Fibroblast of lung (primary cell): Measurements from ENCODE around the gene POFUT2. TPM values are rescaled to one million over a fixed set of nuclear protein-coding genes. Genes with fewer than 3 reads are reported as not detected.

Source experiments
- DNase-seq, 2 donors: peaks; one replicate each; pipeline versions ENCODE4 v3.0.0 to v3.0.0-alpha.2; 2010; ENCODE audit warnings: low read depth in 2 of 2
- H2AFZ ChIP-seq: 2 replicates; pipeline ENCODE4 v1.5.1; 2012; ENCODE audit warnings: low read length, control low read depth, inconsistent platforms
- H3K27ac ChIP-seq: 2 replicates; pipeline ENCODE4 v1.5.1; 2011; ENCODE audit warnings: low read length, control low read depth; ENCODE audit not compliant: insufficient read depth
- H3K27me3 ChIP-seq: 2 replicates; pipeline ENCODE4 v1.5.1; 2011; ENCODE audit warnings: mild to moderate bottlenecking, low read length; ENCODE audit not compliant: control insufficient read depth, insufficient read depth
- H3K36me3 ChIP-seq: 2 replicates; pipeline ENCODE4 v1.5.1; 2011; ENCODE audit warnings: low read length; ENCODE audit not compliant: control insufficient read depth, insufficient read depth
- H3K4me1 ChIP-seq: 2 replicates; pipeline ENCODE4 v1.5.1; 2011; ENCODE audit warnings: low read length; ENCODE audit not compliant: control insufficient read depth, insufficient read depth; ENCODE audit errors: extremely low read depth
- H3K4me2 ChIP-seq: 2 replicates; pipeline ENCODE4 v1.5.1; 2011; ENCODE audit warnings: low read length, control low read depth; ENCODE audit not compliant: insufficient read depth; ENCODE audit errors: extremely low read depth
- H3K4me3 ChIP-seq, 4 experiments: fragments of 200-600 bp in 1 of 4; sonication (generic) in 1 of 4; replicated peaks in 1 of 4; 2 replicates each; pipeline ENCODE4 v1.5.1; 2011 to 2016; ENCODE audit warnings: low read length in 4 of 4, low read depth in 3 of 4, mild to moderate bottlenecking in 3 of 4, control low read depth in 2 of 4, inconsistent platforms in 1 of 4, mixed read lengths in 1 of 4; ENCODE audit not compliant: insufficient read depth in 1 of 4; ENCODE audit errors: control extremely low read depth in 1 of 4
- H3K79me2 ChIP-seq: 2 replicates; pipeline ENCODE4 v1.5.1; 2012; ENCODE audit warnings: mild to moderate bottlenecking, low read length, inconsistent platforms; ENCODE audit not compliant: control insufficient read depth, insufficient read depth
- H3K9ac ChIP-seq: 2 replicates; pipeline ENCODE4 v1.5.1; 2011; ENCODE audit warnings: mild to moderate bottlenecking, low read length, control low read depth; ENCODE audit not compliant: insufficient read depth
- H3K9me3 ChIP-seq: 2 replicates; pipeline ENCODE4 v1.5.1; 2012; ENCODE audit warnings: low read depth, low read length; ENCODE audit not compliant: control insufficient read depth, insufficient read depth
- H4K20me1 ChIP-seq: 2 replicates; pipeline ENCODE4 v1.5.1; 2011; ENCODE audit warnings: low read length; ENCODE audit not compliant: control insufficient read depth, insufficient read depth; ENCODE audit errors: extremely low read depth
- EZH2 ChIP-seq: IDR thresholded peaks from 2 replicates; pipeline ENCODE4 v1.5.1; 2012; ENCODE audit warnings: low read length, control low read depth, mild to moderate bottlenecking; ENCODE audit errors: missing control alignments
- polyA plus RNA-seq, 2 donors: library from polyadenylated mRNA; depleted of rRNA in 1 of 2; stranded (reverse) in 1 of 2; unstranded in 1 of 2; fragments of >200 nt; gene quantifications; 2 replicates each; pipeline ENCODE4 v1.2.1, GENCODE V29; 2011 to 2012; ENCODE audit warnings: missing spikeins in 1 of 2
- total RNA-seq: library from RNA; depleted of rRNA; stranded (reverse); fragments of >200 nt; gene quantifications from 2 replicates; pipeline ENCODE4 v1.2.1, GENCODE V29; 2014
- TF ChIP-seq, protein P1 (sequence below), 2 donors: IDR thresholded peaks in 1 of 2; conservative IDR thresholded peaks in 1 of 2; 1 replicate in 1 of 2; 2 replicates in 1 of 2; pipeline ENCODE4 v1.5.1; 2011 to 2012; ENCODE audit warnings: low read length in 2 of 2, control low read depth in 1 of 2, inconsistent platforms in 1 of 2, low read depth in 1 of 2, mild to moderate bottlenecking in 1 of 2

POFUT2 gene
- total and polyA plus RNA-seq, 2 donors (not counting 1 experiment from before 2014, with no cell fraction given) = 56.0 to 60.3 TPM

DNA sequence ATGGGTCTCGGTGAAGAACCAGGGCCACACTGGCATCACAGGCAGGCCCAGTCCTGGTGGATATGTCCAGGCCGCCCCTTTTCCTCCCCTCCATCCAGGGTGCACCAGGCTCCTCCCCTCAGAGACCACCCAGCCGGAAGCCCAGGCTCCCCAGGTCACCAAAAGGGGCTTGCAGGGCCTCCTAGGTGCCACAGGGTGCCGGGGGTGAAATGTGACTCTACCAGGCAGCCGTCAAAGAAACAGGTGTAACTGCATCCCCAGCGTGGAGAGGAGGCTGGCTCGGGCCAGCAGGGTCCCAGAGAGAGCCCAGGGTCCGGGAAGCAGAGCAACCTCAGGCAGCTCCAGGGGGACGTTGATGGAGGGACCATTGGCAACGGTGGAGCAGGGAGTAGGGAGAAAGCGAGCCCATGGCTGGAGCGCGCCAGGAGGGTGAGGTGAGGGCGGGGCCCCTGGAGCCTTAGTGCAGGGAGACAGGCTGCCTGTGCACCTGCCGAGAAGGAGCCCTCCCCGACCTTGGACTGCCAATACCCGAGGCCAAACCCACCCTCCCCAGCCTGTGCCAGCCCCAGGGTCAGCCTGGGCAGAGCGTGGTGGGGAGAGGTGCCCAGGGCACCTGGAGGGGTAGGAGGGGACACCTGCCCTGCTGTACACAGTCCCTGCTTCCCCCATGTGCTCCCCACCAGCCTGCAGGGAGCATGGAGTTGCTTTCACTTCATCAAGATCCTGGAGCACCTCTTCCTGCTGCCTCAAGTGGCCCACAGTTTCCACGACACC lies 48.3 kb upstream of the POFUT2 start:
- no peaks in the 10 kb centered on the region for H3K79me2 ChIP-seq
- no peaks in the 10 kb centered on the region for H3K9me3 ChIP-seq
- no peak overlapping the region for H2AFZ ChIP-seq
- H4K20me1 ChIP-seq = no peaks in the 10 kb centered on the region
- H3K4me3 ChIP-seq = no peak overlapping the region
- TF ChIP-seq, protein P1, sequence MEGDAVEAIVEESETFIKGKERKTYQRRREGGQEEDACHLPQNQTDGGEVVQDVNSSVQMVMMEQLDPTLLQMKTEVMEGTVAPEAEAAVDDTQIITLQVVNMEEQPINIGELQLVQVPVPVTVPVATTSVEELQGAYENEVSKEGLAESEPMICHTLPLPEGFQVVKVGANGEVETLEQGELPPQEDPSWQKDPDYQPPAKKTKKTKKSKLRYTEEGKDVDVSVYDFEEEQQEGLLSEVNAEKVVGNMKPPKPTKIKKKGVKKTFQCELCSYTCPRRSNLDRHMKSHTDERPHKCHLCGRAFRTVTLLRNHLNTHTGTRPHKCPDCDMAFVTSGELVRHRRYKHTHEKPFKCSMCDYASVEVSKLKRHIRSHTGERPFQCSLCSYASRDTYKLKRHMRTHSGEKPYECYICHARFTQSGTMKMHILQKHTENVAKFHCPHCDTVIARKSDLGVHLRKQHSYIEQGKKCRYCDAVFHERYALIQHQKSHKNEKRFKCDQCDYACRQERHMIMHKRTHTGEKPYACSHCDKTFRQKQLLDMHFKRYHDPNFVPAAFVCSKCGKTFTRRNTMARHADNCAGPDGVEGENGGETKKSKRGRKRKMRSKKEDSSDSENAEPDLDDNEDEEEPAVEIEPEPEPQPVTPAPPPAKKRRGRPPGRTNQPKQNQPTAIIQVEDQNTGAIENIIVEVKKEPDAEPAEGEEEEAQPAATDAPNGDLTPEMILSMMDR (conservative IDR thresholded peaks at IDR 0.05 in 1 of 2, IDR thresholded peaks at IDR 0.05 in 1 of 2; ENCODE audit: low read depth in 1 of 2, low read length in 2 of 2) = no peak
- TF ChIP-seq EZH2 = no peak
- no peak overlapping the region for H3K4me2 ChIP-seq
- no peaks in the 10 kb centered on the region for H3K4me1 ChIP-seq
- no peaks in the 10 kb centered on the region for H3K36me3 ChIP-seq
- H3K27ac ChIP-seq = no peak overlapping the region
- H3K9ac ChIP-seq = no peak overlapping the region
- H3K27me3 ChIP-seq = no peaks in the 10 kb centered on the region
- DNase-seq = no peak

DNA sequence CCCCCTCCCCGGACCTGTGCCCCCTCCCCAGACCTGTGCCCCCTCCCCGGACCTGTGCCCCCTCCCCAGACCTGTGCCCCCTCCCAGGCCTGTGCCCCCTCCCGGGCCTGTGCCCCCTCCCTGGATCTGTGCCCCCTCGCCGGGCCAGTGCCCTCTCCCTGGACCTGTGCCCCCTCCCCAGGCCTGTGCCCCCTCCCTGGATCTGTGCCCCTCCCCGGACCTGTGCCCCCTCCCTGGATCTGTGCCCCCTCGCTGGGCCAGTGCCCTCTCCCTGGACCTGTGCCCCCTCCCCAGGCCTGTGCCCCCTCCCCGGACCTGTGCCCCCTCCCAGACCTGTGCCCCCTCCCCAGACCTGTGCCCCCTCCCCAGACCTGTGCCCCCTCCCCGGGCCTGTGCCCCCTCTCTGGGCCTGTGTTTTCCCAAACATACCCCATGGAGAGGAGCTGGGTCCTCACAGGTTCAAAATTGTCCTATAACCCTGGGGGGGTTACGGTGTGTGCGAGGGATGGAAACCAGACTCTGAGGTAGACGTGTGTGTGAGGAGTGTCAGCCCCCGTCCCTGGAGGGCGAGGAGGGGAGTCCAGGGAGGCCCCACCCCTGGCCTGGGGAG lies 47.6 kb upstream of the POFUT2 start:
- Histone ChIP-seq H3K79me2 (no peaks in the 10 kb centered on the region), H3K4me3 (no peak overlapping the region), H2AFZ (no peak overlapping the region), H4K20me1 (no peaks in the 10 kb centered on the region), H3K36me3 (no peaks in the 10 kb centered on the region), H3K27ac (no peak overlapping the region), H3K4me1 (peaks cover 5% of the 10 kb centered on the region), H3K27me3 (no peaks in the 10 kb centered on the region), H3K9ac (no peak overlapping the region), H3K9me3 (no peaks in the 10 kb centered on the region), H3K4me2 (no peak overlapping the region)
- TF ChIP-seq, protein P1 (conservative IDR thresholded peaks at IDR 0.05 in 1 of 2, IDR thresholded peaks at IDR 0.05 in 1 of 2; ENCODE audit: low read depth in 1 of 2, low read length in 2 of 2) = no peak
- no peak for TF ChIP-seq EZH2
- no peak for DNase-seq

DNA sequence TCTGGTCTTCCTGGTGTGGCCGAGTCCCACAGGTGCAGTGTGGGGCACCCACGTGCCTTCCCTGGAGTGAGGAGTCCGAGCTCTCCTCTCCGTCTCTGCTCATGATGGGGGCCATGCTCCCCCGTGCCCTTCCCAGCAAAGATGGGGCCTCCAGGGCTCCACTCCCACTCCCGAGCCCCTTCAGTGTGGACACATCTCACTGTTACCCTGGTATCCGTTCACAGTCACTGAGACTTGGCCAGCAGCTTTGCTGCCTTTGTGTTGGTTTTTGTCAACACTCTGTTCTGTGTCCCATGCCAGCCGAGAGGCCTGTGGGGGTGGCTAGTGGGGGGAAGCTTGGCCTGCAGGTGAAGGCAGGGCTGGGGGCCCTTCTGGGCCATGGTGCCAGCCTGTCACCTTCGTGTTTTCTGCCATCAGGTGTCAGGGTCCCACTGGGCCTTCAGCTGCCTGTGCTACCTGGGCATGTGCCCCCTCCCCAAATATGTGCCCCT lies 46.9 kb upstream of the POFUT2 start:
- DNase-seq = no peak
- Histone ChIP-seq H3K36me3 (no peaks in the 10 kb centered on the region), H3K27ac (no peak overlapping the region), H2AFZ (no peak overlapping the region), H3K4me1 (peaks cover 10% of the 10 kb centered on the region), H4K20me1 (no peaks in the 10 kb centered on the region), H3K9me3 (no peaks in the 10 kb centered on the region), H3K27me3 (no peaks in the 10 kb centered on the region), H3K9ac (no peak overlapping the region), H3K4me2 (no peak overlapping the region), H3K4me3 (no peak overlapping the region), H3K79me2 (no peaks in the 10 kb centered on the region)
- no peak for TF ChIP-seq EZH2
- TF ChIP-seq, protein P1 (conservative IDR thresholded peaks at IDR 0.05 in 1 of 2, IDR thresholded peaks at IDR 0.05 in 1 of 2; ENCODE audit: low read depth in 1 of 2, low read length in 2 of 2) = no peak
